ENCODE data around the gene CHCHD2. TPM values are rescaled to one million over a fixed set of nuclear protein-coding genes. Genes with fewer than 3 reads are reported as not detected.
"Not testable (repeated sequence)": the region's sequence is repeated elsewhere in the genome, so short reads cannot be mapped to it uniquely, and the experiment has no call there.

CHCHD2 gene, protein sequence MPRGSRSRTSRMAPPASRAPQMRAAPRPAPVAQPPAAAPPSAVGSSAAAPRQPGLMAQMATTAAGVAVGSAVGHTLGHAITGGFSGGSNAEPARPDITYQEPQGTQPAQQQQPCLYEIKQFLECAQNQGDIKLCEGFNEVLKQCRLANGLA
- 215 and 218 TPM in 2 replicates for total RNA-seq (2021)
- long read RNA-seq, transcript CHCHD2-201 (4 exons, 901 nt), result major isoform, 200 of 206 reads
- long read RNA-seq, partial matches to known transcripts, result 3 of 206 reads
- long read RNA-seq, other reads (novel, unspliced or antisense), result 3 of 206 reads

DNA sequence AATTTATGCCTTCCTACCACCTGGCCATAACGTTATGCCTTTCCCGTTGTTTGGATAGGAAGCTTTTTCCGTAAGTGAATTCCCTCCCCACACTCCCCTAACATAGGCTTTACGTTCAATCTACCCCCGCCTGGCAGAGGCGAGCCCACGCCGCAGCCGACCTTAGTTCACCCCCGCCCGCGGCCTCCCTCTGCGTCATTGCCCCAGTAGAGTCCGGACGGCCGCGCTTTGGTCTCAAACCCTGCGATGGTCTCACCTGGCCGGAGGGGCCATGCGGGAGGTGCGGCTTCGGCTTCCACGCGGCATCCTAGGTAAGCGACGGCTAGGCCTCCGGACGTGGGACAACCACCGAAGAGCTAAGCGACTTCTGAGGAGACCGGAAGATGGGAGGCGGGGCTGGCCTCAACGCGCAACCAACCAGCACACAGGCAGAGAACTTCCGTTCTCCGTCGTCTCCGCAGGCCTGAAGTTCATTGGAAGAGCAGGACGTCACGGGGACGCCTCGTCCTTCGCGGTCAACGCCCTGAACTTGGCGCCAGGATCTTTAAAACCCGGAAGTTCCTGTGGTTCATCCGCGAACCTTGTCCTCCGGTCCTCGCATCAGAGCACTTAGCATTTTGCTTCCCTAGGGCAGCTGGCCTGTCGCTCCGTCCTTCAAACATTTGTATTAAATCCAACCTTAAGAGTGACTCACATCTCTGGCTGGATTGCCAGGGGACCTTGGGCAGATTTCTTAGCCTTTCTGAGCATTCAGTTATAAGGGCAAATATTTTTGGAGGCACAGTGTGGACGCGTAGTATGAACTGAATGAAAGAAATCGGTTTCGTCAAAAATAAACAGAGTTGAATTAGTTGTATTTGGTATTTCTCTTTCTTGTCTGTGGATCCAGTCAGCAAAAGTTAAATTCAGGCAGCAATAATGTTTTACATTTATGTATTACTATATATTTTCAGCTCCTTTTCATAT is at the start of gene CHCHD2:
CHCHD2 (minus strand) TSS at position 369 of the 966 bp plus-strand sequence; CDS start at position 306, 63 bp downstream.
- Histone ChIP-seq H2BK15ac (ENCODE audit: low read depth, low read length) (no peak within 1 kb of the TSS), H3K9me3 (ENCODE audit: control insufficient read depth, low read depth, low read length) (peaks cover 4% of the 10 kb centered on the region)

DNA sequence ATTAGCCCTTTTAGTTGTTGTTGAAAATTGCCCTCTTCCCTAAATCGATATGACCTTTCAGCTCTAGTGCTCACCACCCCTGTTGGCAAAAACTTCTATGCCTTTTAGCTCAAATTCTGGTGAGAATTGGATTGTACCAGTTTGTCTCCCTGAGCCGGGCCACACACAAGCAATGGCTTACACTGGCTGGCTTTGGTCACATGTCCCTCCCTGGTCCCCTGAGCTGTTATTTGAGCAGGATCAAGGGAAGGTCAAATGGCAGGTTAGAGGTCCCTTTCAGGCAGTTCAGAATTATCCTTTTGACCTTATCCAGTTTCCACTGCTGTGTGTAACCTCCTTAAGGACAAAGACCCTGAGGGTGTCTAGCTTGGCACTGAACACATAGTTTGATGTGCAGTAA is 24.8 kb upstream of the CHCHD2 start:
- not testable (repeated sequence) for H3K4me1 Mint-ChIP-seq; H3K4me1 ChIP-seq (ENCODE audit: insufficient read depth, low read length); H2AFZ ChIP-seq (ENCODE audit: low read length); H2BK15ac ChIP-seq (ENCODE audit: low read depth, low read length); H3K56ac ChIP-seq (ENCODE audit: insufficient read length, low read depth, low read length); H3K79me2 ChIP-seq (ENCODE audit: insufficient read depth, low read length); H2BK5ac ChIP-seq (ENCODE audit: insufficient read length, low read length); H3T11ph ChIP-seq (ENCODE audit: low read length); H4K5ac ChIP-seq (ENCODE audit: insufficient read length, low read depth, low read length); H4K20me1 ChIP-seq (ENCODE audit: control insufficient read depth, insufficient read depth, insufficient read length); H2BK12ac ChIP-seq (ENCODE audit: insufficient read length, low read depth, low read length); H3K27ac ChIP-seq (ENCODE audit: insufficient read length, low read depth, low read length); H2BK20ac ChIP-seq (ENCODE audit: low read depth, low read length, poor library complexity, severe bottlenecking); H4K91ac ChIP-seq (ENCODE audit: insufficient read length, low read depth, low read length); H3K23ac ChIP-seq (ENCODE audit: insufficient read length, low read depth, low read length); H3K27me3 ChIP-seq (ENCODE audit: insufficient read depth, low read length); H3K4ac ChIP-seq (ENCODE audit: low read depth, low read length); H3K4me3 Mint-ChIP-seq; H3K27me3 Mint-ChIP-seq (ENCODE audit: low read depth); H3K23me2 ChIP-seq (ENCODE audit: insufficient read length, low read depth, low read length, poor library complexity, severe bottlenecking); DNase-seq; H3K9ac ChIP-seq (ENCODE audit: extremely low read depth, insufficient read length, low read length); H3K18ac ChIP-seq (ENCODE audit: insufficient read length, low read depth, low read length); H2AK5ac ChIP-seq (ENCODE audit: insufficient read length, low read length); H3K79me1 ChIP-seq (ENCODE audit: insufficient read depth, low read depth, low read length, poor library complexity, severe bottlenecking); H4K8ac ChIP-seq (replicated peaks; ENCODE audit: insufficient read length, low read depth, low read length); H2BK120ac ChIP-seq (ENCODE audit: low read depth, low read length, poor library complexity, severe bottlenecking); H3K27ac Mint-ChIP-seq; H3K4me2 ChIP-seq (ENCODE audit: insufficient read depth, insufficient read length, low read length); H3K14ac ChIP-seq (ENCODE audit: insufficient read depth, low read length)
- Mint-ChIP-seq H3K36me3 (ENCODE audit: insufficient read depth in 1 of 3, low read depth in 3 of 3) (peaks cover 0 to 12% (median 7%) of the 10 kb centered on the region in 3 experiments; a peak in 6 of 7 replicates), H3K9me3 (peaks cover 87 to 96% of the 10 kb centered on the region in 2 experiments)
- peaks cover 64% of the 10 kb centered on the region for H3K9me3 ChIP-seq (ENCODE audit: control insufficient read depth, low read depth, low read length)
- no CpG with 5 or more reads among the region's 2 CpGs for WGBS (ENCODE audit: extremely low coverage, insufficient read length, low lambda C conversion rate)

More for the DNA sequence above, at the start of gene CHCHD2:
- Histone ChIP-seq H3K4ac (ENCODE audit: low read depth, low read length) (no peak within 1 kb of the TSS), H3K4me2 (ENCODE audit: insufficient read depth, insufficient read length, low read length) (peak within 1 kb of the TSS; percentile 73), H3K4me1 (ENCODE audit: insufficient read depth, low read length) (no peaks in the 10 kb centered on the region), H4K8ac (replicated peaks; ENCODE audit: insufficient read length, low read depth, low read length) (no peak within 1 kb of the TSS), H4K5ac (ENCODE audit: insufficient read length, low read depth, low read length) (no peak within 1 kb of the TSS), H3K18ac (ENCODE audit: insufficient read length, low read depth, low read length) (no peak within 1 kb of the TSS), H3K56ac (ENCODE audit: insufficient read length, low read depth, low read length) (no peak within 1 kb of the TSS), H3K23ac (ENCODE audit: insufficient read length, low read depth, low read length) (no peak within 1 kb of the TSS), H4K91ac (ENCODE audit: insufficient read length, low read depth, low read length) (no peak within 1 kb of the TSS), H3K9ac (ENCODE audit: extremely low read depth, insufficient read length, low read length) (peak within 1 kb of the TSS; percentile 71), H3T11ph (ENCODE audit: low read length) (no peak within 1 kb of the TSS), H3K14ac (ENCODE audit: insufficient read depth, low read length) (no peak within 1 kb of the TSS; the same call in 1 of the 2 replicates), H2AFZ (ENCODE audit: low read length) (no peak within 1 kb of the TSS), H4K20me1 (ENCODE audit: control insufficient read depth, insufficient read depth, insufficient read length) (no peaks in the 10 kb centered on the region), H2BK20ac (ENCODE audit: low read depth, low read length, poor library complexity, severe bottlenecking) (no peak within 1 kb of the TSS), H2AK5ac (ENCODE audit: insufficient read length, low read length) (no peak within 1 kb of the TSS), H2BK120ac (ENCODE audit: low read depth, low read length, poor library complexity, severe bottlenecking) (no peak within 1 kb of the TSS), H3K79me2 (ENCODE audit: insufficient read depth, low read length) (no peaks in the 10 kb centered on the region; the same call in 1 of the 2 replicates), H3K79me1 (ENCODE audit: insufficient read depth, low read depth, low read length, poor library complexity, severe bottlenecking) (no peaks in the 10 kb centered on the region), H3K27ac (ENCODE audit: insufficient read length, low read depth, low read length) (no peak within 1 kb of the TSS), H3K23me2 (ENCODE audit: insufficient read length, low read depth, low read length, poor library complexity, severe bottlenecking) (peaks cover 3% of the 10 kb centered on the region), H2BK12ac (ENCODE audit: insufficient read length, low read depth, low read length) (no peak within 1 kb of the TSS), H3K27me3 (ENCODE audit: insufficient read depth, low read length) (no peaks in the 10 kb centered on the region), H2BK5ac (ENCODE audit: insufficient read length, low read length) (no peak within 1 kb of the TSS)
- H3K9me3 Mint-ChIP-seq, result peaks cover 31 to 51% of the 10 kb centered on the region in 2 experiments
- H3K36me3 Mint-ChIP-seq (ENCODE audit: insufficient read depth in 1 of 3, low read depth in 3 of 3), result peaks cover 17 to 35% (median 20%) of the 10 kb centered on the region in 3 experiments; a peak in 6 of 7 replicates
- no peaks in the 10 kb centered on the region; the same call in 1 of the 2 replicates for H3K27me3 Mint-ChIP-seq (ENCODE audit: low read depth)
- TF ChIP-seq, protein P1, sequence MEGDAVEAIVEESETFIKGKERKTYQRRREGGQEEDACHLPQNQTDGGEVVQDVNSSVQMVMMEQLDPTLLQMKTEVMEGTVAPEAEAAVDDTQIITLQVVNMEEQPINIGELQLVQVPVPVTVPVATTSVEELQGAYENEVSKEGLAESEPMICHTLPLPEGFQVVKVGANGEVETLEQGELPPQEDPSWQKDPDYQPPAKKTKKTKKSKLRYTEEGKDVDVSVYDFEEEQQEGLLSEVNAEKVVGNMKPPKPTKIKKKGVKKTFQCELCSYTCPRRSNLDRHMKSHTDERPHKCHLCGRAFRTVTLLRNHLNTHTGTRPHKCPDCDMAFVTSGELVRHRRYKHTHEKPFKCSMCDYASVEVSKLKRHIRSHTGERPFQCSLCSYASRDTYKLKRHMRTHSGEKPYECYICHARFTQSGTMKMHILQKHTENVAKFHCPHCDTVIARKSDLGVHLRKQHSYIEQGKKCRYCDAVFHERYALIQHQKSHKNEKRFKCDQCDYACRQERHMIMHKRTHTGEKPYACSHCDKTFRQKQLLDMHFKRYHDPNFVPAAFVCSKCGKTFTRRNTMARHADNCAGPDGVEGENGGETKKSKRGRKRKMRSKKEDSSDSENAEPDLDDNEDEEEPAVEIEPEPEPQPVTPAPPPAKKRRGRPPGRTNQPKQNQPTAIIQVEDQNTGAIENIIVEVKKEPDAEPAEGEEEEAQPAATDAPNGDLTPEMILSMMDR (conservative IDR thresholded peaks at IDR 0.05), result no peak
- WGBS (ENCODE audit: extremely low coverage, insufficient read length, low lambda C conversion rate), result no CpG with 5 or more reads among the region's 57 CpGs
- H3K4me1 Mint-ChIP-seq, result peaks cover 8 to 11% of the 10 kb centered on the region in 2 experiments
- peak within 1 kb of the TSS; percentile 88 to 96 for H3K4me3 Mint-ChIP-seq
- peak; percentile 39 for DNase-seq
- H3K27ac Mint-ChIP-seq, result peak within 1 kb of the TSS; percentile 91 to 97 (median 96)

Data from H9 (cell line).